MCF 10A (cell line): ENCODE results near the gene CRNN. TPM values are rescaled to one million over a fixed set of nuclear protein-coding genes. Genes with fewer than 3 reads are reported as not detected.

Experiments used
- BruUV-seq: library from RNA; stranded (reverse); fragments of 400-500 nt; replicated peaks from 2 replicates; lab custom pipeline; 2021; lab: Mats Ljungman, UMichigan
- CTCF ChIA-PET: fragments of 300-600 bp; sonication (Branson Sonifier 250); formaldehyde crosslinking; extraction: SDS; loops from one replicate; lab custom pipeline; 2021; ENCODE audit warnings: antibody characterized with exemption, inconsistent platforms; lab: Yijun Ruan, JAX
- POLR2A ChIA-PET: fragments of 300-600, 350-650 bp; sonication (Branson Sonifier 250); formaldehyde crosslinking; extraction: SDS; loops from one replicate; lab custom pipeline; 2020; ENCODE audit warnings: antibody characterized with exemption, inconsistent platforms; lab: Yijun Ruan, JAX
- DNase-seq: peaks from one replicate; pipeline ENCODE4 v3.0.0-alpha.2; 2018; ENCODE audit not compliant: unreplicated experiment
- H3K27ac Mint-ChIP-seq: one replicate; pipeline ENCODE4 v1.8.0; 2022; ENCODE audit warnings: mild to moderate bottlenecking, low read depth, mixed read lengths; ENCODE audit not compliant: unreplicated experiment
- H3K27me3 Mint-ChIP-seq: one replicate; pipeline ENCODE4 v1.8.0; 2022; ENCODE audit warnings: mixed read lengths; ENCODE audit not compliant: insufficient read depth, unreplicated experiment
- H3K36me3 Mint-ChIP-seq: one replicate; pipeline ENCODE4 v1.8.0; 2022; ENCODE audit warnings: mild to moderate bottlenecking, moderate library complexity, mixed read lengths; ENCODE audit not compliant: insufficient read depth, unreplicated experiment
- H3K4me1 Mint-ChIP-seq: one replicate; pipeline ENCODE4 v1.8.0; 2022; ENCODE audit warnings: mixed read lengths; ENCODE audit not compliant: insufficient read depth, unreplicated experiment
- H3K4me3 Mint-ChIP-seq: one replicate; pipeline ENCODE4 v1.8.0; 2022; ENCODE audit warnings: mild to moderate bottlenecking, moderate library complexity, mixed read lengths; ENCODE audit not compliant: unreplicated experiment
- H3K9me3 Mint-ChIP-seq: one replicate; pipeline ENCODE4 v1.8.0; 2022; ENCODE audit warnings: mixed read lengths; ENCODE audit not compliant: unreplicated experiment
- intact Hi-C: fragments of 100-400 bp; cut with micrococcal nuclease; formaldehyde crosslinking; loops from 2 replicates; pipeline ENCODE4 v1.14.1; 2022
- total RNA-seq: library from RNA; stranded (reverse); gene quantifications from 2 replicates; pipeline ENCODE4 v1.2.3, GENCODE V29; 2022
- TF ChIP-seq, protein P1 (sequence below): fragments of 200-600 bp; IDR thresholded peaks from one replicate; pipeline ENCODE4 v1.8.0; 2022; ENCODE audit warnings: antibody characterized with exemption, mild to moderate bottlenecking; ENCODE audit not compliant: unreplicated experiment

Gene CRNN
- total RNA-seq, 1 experiment from 2014 or later = not detected

DNA sequence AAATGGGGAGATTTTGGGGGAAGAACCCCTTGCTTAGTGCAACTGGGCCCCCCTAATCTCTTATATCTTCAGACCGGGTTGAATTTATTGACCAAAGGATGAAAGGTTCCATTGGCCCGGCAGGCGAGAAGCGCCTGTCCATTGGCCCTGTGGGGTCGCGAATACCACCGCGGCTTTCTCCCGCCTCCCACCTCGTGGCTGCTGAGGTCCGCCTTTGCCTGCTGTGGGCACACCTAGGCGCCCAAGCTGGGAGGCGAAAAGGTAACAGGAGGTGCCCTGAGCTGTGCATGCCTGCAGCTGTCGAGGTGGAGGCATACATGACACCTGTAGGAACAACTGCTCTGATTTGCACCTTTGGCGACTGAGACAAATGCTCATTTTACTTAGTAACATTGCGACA, 33.1 kb downstream of the CRNN start:
- peaks cover 86% of the 10 kb centered on the region for H3K27me3 Mint-ChIP-seq
- H3K36me3 Mint-ChIP-seq = no peaks in the 10 kb centered on the region
- intact Hi-C loops = no loop called here
- no TSS peak for BruUV-seq
- no peak overlapping the region for H3K27ac Mint-ChIP-seq
- H3K4me1 Mint-ChIP-seq = no peaks in the 10 kb centered on the region
- H3K4me3 Mint-ChIP-seq = no peak overlapping the region
- no peaks in the 10 kb centered on the region for H3K9me3 Mint-ChIP-seq
- ChIA-PET POLR2A (interaction anchor here (0.7 kb wide), 1 partner anchor 20 kb away, joined by 4 read pairs; no protein-coding TSS in a partner anchor), CTCF (no interaction called here)
- TF ChIP-seq, protein P1, sequence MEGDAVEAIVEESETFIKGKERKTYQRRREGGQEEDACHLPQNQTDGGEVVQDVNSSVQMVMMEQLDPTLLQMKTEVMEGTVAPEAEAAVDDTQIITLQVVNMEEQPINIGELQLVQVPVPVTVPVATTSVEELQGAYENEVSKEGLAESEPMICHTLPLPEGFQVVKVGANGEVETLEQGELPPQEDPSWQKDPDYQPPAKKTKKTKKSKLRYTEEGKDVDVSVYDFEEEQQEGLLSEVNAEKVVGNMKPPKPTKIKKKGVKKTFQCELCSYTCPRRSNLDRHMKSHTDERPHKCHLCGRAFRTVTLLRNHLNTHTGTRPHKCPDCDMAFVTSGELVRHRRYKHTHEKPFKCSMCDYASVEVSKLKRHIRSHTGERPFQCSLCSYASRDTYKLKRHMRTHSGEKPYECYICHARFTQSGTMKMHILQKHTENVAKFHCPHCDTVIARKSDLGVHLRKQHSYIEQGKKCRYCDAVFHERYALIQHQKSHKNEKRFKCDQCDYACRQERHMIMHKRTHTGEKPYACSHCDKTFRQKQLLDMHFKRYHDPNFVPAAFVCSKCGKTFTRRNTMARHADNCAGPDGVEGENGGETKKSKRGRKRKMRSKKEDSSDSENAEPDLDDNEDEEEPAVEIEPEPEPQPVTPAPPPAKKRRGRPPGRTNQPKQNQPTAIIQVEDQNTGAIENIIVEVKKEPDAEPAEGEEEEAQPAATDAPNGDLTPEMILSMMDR = no peak
- no peak for DNase-seq

DNA sequence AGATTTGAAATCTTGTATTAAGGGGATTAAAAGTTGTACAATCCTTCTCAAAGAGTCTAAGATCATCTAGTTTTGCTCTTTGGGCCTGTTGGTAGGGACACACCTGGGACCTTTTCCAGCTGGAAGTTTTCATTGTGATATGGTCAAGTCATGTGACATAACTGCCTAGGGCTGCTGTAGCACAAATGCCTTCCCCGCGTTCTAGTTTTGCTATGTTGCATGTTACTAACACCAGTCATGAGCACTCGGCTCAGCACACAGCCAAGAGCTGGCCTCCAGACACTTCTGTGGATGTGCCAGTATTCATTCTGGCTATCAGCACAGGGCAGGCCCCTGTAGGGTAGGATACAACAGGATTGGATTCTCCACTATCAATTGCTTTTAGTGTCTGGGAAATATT, 39.6 kb downstream of the CRNN start:
- Mint-ChIP-seq H3K4me3 (no peak overlapping the region), H3K27ac (no peak overlapping the region), H3K9me3 (no peaks in the 10 kb centered on the region), H3K27me3 (peaks cover 43% of the 10 kb centered on the region), H3K36me3 (no peaks in the 10 kb centered on the region), H3K4me1 (no peaks in the 10 kb centered on the region)
- BruUV-seq = no TSS peak
- TF ChIP-seq, protein P1 = no peak
- POLR2A ChIA-PET = interaction anchor here (0.6 kb wide), 2 partner anchors 182 to 673 kb away, joined by 3 to 5 read pairs; no protein-coding TSS in a partner anchor
- CTCF ChIA-PET = interaction anchor here (1.6 kb wide), 1 partner anchor 12 kb away, joined by 4 read pairs; no protein-coding TSS in a partner anchor
- no peak for DNase-seq
- intact Hi-C loops = no loop called here

DNA sequence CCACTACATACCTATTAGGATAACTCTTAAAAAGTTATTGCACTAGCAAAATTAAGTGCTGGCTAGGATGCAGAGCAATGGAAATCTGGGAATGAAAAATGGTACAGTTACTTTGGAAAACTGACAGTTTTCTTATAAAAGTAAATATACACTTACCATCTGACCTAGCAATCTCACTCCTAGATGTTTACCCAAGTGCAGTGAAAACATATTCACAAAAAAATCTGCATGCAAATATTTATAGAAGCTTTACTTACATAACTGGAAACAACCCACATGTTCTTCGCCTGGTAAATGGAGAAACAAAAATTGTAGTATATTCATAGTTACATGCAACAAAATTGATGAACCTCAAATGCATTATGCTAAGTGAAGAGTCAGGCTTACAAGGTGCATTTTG, 41.4 kb downstream of the CRNN start:
- TF ChIP-seq, protein P1 = no peak
- CTCF ChIA-PET = no interaction called here
- H3K4me1 Mint-ChIP-seq = no peaks in the 10 kb centered on the region
- POLR2A ChIA-PET = interaction anchor here (1.0 kb wide), 1 partner anchor 8 kb away, joined by 3 read pairs; no protein-coding TSS in a partner anchor
- no peaks in the 10 kb centered on the region for H3K36me3 Mint-ChIP-seq
- DNase-seq = no peak
- H3K27ac Mint-ChIP-seq = no peak overlapping the region
- BruUV-seq = no TSS peak
- no peak overlapping the region for H3K4me3 Mint-ChIP-seq
- peaks cover 33% of the 10 kb centered on the region for H3K27me3 Mint-ChIP-seq
- intact Hi-C loops = no loop called here
- H3K9me3 Mint-ChIP-seq = no peaks in the 10 kb centered on the region

DNA sequence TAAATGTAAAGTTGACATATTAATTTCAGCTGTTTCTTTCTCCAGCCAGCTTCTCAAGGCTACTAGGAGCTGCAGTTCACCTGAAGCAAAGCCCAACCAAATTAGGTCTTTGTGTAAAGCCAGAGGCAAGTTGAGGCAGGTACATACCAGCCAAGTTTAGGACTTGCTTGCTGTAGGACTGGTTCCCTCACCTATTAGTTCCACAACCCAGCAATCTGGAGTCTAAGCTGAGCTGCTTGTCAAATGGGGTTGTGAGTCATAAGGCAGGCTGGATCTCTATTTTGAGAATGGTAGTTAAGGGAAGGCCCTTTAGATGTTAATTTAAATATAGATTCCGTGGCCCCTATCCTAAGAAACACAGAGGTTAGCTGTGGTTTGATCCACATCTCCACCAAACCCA, 46.6 kb downstream of the CRNN start:
- Mint-ChIP-seq H3K27ac (no peak overlapping the region), H3K27me3 (peaks cover 13% of the 10 kb centered on the region), H3K4me1 (no peaks in the 10 kb centered on the region), H3K36me3 (no peaks in the 10 kb centered on the region), H3K4me3 (no peak overlapping the region), H3K9me3 (no peaks in the 10 kb centered on the region)
- BruUV-seq = no TSS peak
- intact Hi-C loops = no loop called here
- TF ChIP-seq, protein P1 = no peak
- DNase-seq = peak; percentile 34
- POLR2A ChIA-PET = interaction anchor here (0.7 kb wide), 1 partner anchor 9 kb away, joined by 3 read pairs; no protein-coding TSS in a partner anchor
- CTCF ChIA-PET = interaction anchor here (0.8 to 2.4 kb wide), 6 partner anchors 20 to 182 kb away, joined by 3 to 9 read pairs (median 4); no protein-coding TSS in a partner anchor
